Measurements from ENCODE around the gene CAST.

- TF ChIP-seq, protein P1, sequence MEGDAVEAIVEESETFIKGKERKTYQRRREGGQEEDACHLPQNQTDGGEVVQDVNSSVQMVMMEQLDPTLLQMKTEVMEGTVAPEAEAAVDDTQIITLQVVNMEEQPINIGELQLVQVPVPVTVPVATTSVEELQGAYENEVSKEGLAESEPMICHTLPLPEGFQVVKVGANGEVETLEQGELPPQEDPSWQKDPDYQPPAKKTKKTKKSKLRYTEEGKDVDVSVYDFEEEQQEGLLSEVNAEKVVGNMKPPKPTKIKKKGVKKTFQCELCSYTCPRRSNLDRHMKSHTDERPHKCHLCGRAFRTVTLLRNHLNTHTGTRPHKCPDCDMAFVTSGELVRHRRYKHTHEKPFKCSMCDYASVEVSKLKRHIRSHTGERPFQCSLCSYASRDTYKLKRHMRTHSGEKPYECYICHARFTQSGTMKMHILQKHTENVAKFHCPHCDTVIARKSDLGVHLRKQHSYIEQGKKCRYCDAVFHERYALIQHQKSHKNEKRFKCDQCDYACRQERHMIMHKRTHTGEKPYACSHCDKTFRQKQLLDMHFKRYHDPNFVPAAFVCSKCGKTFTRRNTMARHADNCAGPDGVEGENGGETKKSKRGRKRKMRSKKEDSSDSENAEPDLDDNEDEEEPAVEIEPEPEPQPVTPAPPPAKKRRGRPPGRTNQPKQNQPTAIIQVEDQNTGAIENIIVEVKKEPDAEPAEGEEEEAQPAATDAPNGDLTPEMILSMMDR (IDR thresholded peaks at IDR 0.05) = peak; percentile 35
- no peak for TF ChIP-seq ZFX (IDR thresholded peaks at IDR 0.05; ENCODE audit: borderline replicate concordance)
These were observed 67.0 kb downstream of the CAST start for GRCh38 chr5:96729156-96729555.
